ENCODE data around the gene ZBTB16. TPM values are rescaled to one million over a fixed set of nuclear protein-coding genes. Genes with fewer than 3 reads are reported as not detected.

ZBTB16 gene
- total RNA-seq, 1 experiment from 2014 or later = 70.4 TPM

DNA sequence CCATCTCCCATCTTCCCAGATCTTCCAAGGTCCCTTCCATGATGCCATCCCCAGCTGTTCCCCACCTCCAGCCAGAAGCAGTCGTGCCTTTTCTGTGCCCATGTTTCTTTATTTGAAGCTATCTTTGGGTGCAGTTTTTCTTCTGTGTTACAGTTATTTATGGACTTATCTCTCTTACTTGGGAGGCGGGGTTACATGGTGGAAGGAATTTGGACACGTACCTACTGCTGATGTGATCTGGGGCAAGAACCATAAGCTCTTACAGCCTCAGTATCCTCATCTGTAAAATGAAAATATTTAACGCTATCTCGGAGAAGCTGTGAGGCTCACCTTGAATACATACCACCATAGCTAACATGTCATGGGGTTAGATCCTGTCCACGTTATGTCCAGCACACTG is 98.9 kb downstream of the ZBTB16 start:
- peak overlapping the region; percentile 99 for H3K27ac Mint-ChIP-seq (ENCODE audit: low read depth, unreplicated experiment)
- H3K4me1 Mint-ChIP-seq (ENCODE audit: insufficient read depth, unreplicated experiment) = peaks cover 86% of the 10 kb centered on the region
- no peak for DNase-seq (ENCODE audit: unreplicated experiment)
- peak overlapping the region; percentile 65 for H3K4me3 Mint-ChIP-seq (ENCODE audit: unreplicated experiment)
- H3K27me3 Mint-ChIP-seq (ENCODE audit: insufficient read depth, unreplicated experiment) = no peaks in the 10 kb centered on the region
- peaks cover 98% of the 10 kb centered on the region for H3K36me3 Mint-ChIP-seq (ENCODE audit: insufficient read depth, unreplicated experiment)
- no TSS peak for BruUV-seq (replicated peaks)
- no peaks in the 10 kb centered on the region for H3K9me3 Mint-ChIP-seq (ENCODE audit: unreplicated experiment)
- CTCF ChIA-PET = interaction anchor here (0.6 to 1.4 kb wide), 5 partner anchors 20 to 89 kb away, joined by 3 to 4 read pairs (median 3); no protein-coding TSS in a partner anchor
- intact Hi-C loops (cut with micrococcal nuclease) = no loop called here
- POLR2A ChIA-PET = interaction anchor here (0.7 to 19.5 kb wide), 9 partner anchors 11 to 149 kb away, joined by 3 to 1399 read pairs (median 19); partner anchors contain the start of genes NNMT and ZBTB16
- TF ChIP-seq, protein P1, sequence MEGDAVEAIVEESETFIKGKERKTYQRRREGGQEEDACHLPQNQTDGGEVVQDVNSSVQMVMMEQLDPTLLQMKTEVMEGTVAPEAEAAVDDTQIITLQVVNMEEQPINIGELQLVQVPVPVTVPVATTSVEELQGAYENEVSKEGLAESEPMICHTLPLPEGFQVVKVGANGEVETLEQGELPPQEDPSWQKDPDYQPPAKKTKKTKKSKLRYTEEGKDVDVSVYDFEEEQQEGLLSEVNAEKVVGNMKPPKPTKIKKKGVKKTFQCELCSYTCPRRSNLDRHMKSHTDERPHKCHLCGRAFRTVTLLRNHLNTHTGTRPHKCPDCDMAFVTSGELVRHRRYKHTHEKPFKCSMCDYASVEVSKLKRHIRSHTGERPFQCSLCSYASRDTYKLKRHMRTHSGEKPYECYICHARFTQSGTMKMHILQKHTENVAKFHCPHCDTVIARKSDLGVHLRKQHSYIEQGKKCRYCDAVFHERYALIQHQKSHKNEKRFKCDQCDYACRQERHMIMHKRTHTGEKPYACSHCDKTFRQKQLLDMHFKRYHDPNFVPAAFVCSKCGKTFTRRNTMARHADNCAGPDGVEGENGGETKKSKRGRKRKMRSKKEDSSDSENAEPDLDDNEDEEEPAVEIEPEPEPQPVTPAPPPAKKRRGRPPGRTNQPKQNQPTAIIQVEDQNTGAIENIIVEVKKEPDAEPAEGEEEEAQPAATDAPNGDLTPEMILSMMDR (IDR thresholded peaks at IDR 0.05; ENCODE audit: unreplicated experiment) = no peak

DNA sequence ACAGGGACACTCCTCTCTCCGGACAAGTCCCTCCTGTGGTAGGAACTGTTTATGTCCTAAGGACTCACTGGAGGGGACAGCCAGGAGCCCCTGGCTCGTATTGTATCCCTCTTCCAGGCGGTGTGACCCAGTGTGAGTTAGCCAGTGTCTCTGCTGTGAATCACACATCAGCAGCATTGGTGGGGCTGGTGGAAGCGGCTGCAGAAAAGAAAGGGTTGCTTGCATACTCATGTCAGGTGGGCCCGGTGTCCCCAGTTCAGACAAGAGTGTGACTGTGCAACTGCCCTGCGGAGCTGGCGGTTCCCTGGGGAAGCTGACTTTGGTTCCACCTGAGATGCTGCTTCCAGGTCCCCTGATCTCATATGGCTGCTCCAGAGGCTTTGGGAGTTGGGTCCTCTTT is 99.4 kb downstream of the ZBTB16 start:
- peak; percentile 74 for DNase-seq (ENCODE audit: unreplicated experiment)
- CTCF ChIA-PET = interaction anchor here (0.7 to 1.4 kb wide), 3 partner anchors 20 to 22 kb away, joined by 3 to 4 read pairs (median 3); no protein-coding TSS in a partner anchor

GRCh38 chr11:114159320-114159719 is 99.8 kb downstream of the ZBTB16 start:
- CTCF ChIA-PET = interaction anchor here (1.4 kb wide), 1 partner anchor 22 kb away, joined by 3 read pairs; no protein-coding TSS in a partner anchor

More for the DNA sequence above, 99.4 kb downstream of the ZBTB16 start:
- Mint-ChIP-seq H3K27ac (ENCODE audit: low read depth, unreplicated experiment) (peak overlapping the region; percentile 99), H3K4me1 (ENCODE audit: insufficient read depth, unreplicated experiment) (peaks cover 87% of the 10 kb centered on the region), H3K9me3 (ENCODE audit: unreplicated experiment) (no peaks in the 10 kb centered on the region), H3K36me3 (ENCODE audit: insufficient read depth, unreplicated experiment) (peaks cover 98% of the 10 kb centered on the region), H3K27me3 (ENCODE audit: insufficient read depth, unreplicated experiment) (no peaks in the 10 kb centered on the region), H3K4me3 (ENCODE audit: unreplicated experiment) (peak overlapping the region; percentile 65)
- intact Hi-C loops (cut with micrococcal nuclease) = no loop called here
- POLR2A ChIA-PET = interaction anchor here (1.3 to 19.5 kb wide), 11 partner anchors 12 to 148 kb away, joined by 3 to 1399 read pairs (median 13); partner anchors contain the start of genes NNMT and ZBTB16
- BruUV-seq (replicated peaks) = no TSS peak
- TF ChIP-seq, protein P1 (IDR thresholded peaks at IDR 0.05; ENCODE audit: unreplicated experiment) = no peak

More at GRCh38 chr11:114159320-114159719, 99.8 kb downstream of the ZBTB16 start:
- peaks cover 87% of the 10 kb centered on the region for H3K4me1 Mint-ChIP-seq (ENCODE audit: insufficient read depth, unreplicated experiment)
- intact Hi-C loops (cut with micrococcal nuclease) = no loop called here
- TF ChIP-seq, protein P1 (IDR thresholded peaks at IDR 0.05; ENCODE audit: unreplicated experiment) = no peak
- peak overlapping the region; percentile 99 for H3K27ac Mint-ChIP-seq (ENCODE audit: low read depth, unreplicated experiment)
- H3K36me3 Mint-ChIP-seq (ENCODE audit: insufficient read depth, unreplicated experiment) = peaks cover 100% of the 10 kb centered on the region
- H3K9me3 Mint-ChIP-seq (ENCODE audit: unreplicated experiment) = no peaks in the 10 kb centered on the region
- no peaks in the 10 kb centered on the region for H3K27me3 Mint-ChIP-seq (ENCODE audit: insufficient read depth, unreplicated experiment)
- POLR2A ChIA-PET = interaction anchor here (0.6 to 19.5 kb wide), 22 partner anchors 12 to 1707 kb away, joined by 3 to 1399 read pairs (median 5); partner anchors contain the start of genes NNMT and ZBTB16
- DNase-seq (ENCODE audit: unreplicated experiment) = peak; percentile 70
- H3K4me3 Mint-ChIP-seq (ENCODE audit: unreplicated experiment) = peak overlapping the region; percentile 65
- no TSS peak for BruUV-seq (replicated peaks)
